HG02610 (cell line): ENCODE results near the gene FAM187B.
"Not testable (repeated sequence)": the region's sequence is repeated elsewhere in the genome, so short reads cannot be mapped to it uniquely, and the experiment has no call there.

ENCODE experiments used
- ATAC-seq: cut with Tn5 transposase; IDR thresholded peaks from one replicate; pipeline ENCODE4 v1.9.1; 2021; ENCODE audit warnings: mild to moderate bottlenecking, moderate library complexity; ENCODE audit not compliant: unreplicated experiment

FAM187B gene

GRCh38 chr19:35262101-35262761, 33.7 kb upstream of the FAM187B start:
- no peak for ATAC-seq

GRCh38 chr19:35261356-35262100, 33.0 kb upstream of the FAM187B start:
- ATAC-seq, result no peak

GRCh38 chr19:35260694-35261304, 32.3 kb upstream of the FAM187B start:
- ATAC-seq, result no peak

DNA sequence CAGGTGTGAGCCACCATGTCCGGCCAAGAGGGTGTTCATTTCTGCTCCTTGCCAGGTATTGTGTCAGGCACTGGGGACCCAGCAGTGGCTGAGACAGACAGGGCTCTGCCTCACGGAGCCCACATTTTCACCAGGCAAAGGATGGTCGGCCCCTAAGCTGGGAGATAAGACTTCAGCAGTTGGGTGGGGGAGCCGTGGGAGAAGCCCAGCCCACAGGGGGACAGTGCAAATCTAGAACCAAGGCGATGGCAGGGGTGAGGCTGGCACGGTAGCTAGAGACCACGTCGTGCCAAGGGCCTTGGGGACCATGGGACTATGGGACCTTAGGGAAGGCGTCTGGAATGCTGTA, 28.5 kb upstream of the FAM187B start:
- ATAC-seq, result no peak

- ATAC-seq, result no peak
These were observed 28.0 kb upstream of the FAM187B start for GRCh38 chr19:35256566-35256965.

DNA sequence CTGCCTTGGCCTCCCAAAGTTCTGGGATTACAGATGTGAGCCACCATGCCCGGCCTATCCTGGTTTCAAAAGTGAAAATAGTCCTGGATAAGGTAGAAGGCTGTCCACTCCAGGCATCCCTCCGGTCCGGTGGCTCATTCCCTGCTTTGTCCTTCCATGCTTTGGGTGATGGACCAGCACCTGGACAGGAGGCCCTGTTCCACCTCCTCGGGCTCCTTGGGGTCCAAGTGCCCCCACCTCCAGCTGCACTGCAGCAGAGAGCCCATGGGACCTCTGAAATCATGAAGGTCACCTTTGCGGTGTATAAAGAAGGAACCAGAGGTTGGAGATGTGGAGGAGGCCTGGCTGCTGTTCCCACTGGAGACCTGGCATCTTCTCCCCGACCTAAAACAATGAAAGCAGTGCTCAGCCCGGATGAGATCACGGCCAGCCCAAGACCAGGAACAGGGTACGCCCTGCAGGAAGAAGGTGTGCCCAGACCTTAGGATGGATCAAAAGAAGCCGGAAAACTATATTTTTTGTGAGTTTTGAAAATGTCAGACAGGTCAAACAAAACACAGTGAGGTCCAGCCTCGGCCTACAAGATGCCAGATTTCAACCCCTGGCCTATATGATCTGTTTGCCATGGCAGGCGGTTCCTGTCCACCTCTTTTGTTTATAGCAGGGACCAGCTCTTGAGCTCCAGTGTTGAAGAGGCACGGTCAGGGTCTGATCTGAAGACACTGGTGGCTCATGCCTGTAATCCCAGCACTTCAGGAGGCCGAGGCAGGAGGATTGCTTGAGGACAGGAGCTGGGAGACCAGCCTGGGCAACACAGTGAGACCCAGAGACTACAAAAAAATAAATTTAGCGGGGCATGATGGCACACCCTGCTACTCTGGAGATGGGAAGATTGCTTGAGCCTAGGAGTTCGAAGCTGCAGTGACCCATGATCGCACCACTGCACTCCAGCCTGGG, 26.1 kb upstream of the FAM187B start:
- no peak for ATAC-seq

- no peak for ATAC-seq
These were observed 25.1 kb upstream of the FAM187B start for GRCh38 chr19:35253316-35254286.

- ATAC-seq, result no peak
These were observed 22.9 kb upstream of the FAM187B start for GRCh38 chr19:35251456-35251855.

DNA sequence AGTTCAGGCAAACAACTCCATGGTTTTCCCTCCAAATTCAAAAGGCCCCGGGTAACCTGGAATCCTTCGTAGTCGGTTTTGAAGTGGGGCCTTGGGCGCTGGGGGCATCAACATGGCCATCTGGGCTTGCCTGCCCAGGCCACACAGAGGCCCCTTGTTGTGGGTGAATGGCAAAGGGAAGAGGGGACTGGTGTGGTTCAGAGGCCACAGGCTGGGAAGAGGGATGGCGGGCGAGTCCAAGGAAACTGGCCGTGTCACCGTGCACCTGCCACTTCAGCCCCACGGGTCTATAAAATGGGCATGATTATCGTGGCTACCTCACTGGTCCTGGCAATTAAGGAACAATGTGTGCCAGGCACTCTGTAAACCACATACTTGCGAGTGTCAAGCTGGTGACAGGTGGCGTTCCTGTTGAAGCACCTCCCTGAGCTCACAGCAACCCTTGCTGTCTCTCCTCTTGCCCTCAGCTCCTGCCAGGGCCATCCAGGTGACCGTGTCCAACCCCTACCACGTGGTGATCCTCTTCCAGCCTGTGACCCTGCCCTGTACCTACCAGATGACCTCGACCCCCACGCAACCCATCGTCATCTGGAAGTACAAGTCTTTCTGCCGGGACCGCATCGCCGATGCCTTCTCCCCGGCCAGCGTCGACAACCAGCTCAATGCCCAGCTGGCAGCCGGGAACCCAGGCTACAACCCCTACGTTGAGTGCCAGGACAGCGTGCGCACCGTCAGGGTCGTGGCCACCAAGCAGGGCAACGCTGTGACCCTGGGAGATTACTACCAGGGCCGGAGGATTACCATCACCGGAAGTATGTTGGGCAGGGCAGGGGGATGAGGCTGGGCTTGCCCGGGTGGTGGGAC, 21.5 kb upstream of the FAM187B start:
- no peak for ATAC-seq

GRCh38 chr19:35249146-35249847, 20.8 kb upstream of the FAM187B start:
- ATAC-seq, result peak; percentile 16

- peak; percentile 76 for ATAC-seq
These were observed 20.0 kb upstream of the FAM187B start, which contains the start of gene LSR for GRCh38 chr19:35248310-35249145. Gene LSR, plus strand, starts transcription at chr19:35249002. Its CDS starts 21 bp downstream, at chr19:35249023.

DNA sequence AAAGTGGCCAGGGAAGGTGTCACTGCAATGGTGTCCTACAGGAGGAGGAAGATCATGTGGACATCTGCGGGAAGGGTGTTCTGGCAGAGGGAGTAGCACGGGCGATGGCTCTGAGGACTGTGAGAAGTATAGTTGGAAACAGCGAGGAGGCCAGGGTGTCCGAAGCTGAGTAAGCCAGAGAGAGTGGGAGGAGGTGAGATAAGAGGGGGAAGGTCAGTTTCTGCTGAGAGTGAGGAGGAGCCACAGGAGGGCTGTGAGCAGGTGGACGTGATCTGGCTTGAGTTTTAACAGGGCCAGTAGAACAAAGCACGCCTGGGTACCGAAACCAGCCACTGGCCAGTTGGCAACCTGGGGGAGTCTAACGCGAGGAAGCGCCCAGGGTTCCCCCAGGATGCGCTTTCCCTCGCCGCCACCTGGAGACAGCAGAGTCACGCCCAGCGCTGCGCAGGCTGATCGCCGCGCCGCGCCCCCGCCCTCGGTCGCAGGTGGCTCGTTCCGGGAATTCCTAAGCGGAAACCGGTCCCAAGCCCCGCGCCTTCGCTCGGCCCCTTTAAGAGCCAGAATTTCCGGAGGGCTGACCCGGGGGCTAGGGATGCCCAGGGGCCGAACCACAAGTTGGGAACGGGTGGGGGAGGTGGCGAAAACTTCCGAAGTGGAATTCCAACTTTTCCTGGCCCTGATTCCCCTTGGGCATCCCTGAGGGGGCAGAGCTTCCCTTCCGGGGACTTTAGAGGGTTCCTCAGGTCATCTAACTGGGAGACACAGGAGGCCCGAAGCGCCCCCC, 19.2 kb upstream of the FAM187B start:
- ATAC-seq, result peak; percentile 31

GRCh38 chr19:35246466-35247092, 18.0 kb upstream of the FAM187B start:
- no peak for ATAC-seq

GRCh38 chr19:35241417-35241816, 12.9 kb upstream of the FAM187B start:
- ATAC-seq, result no peak

GRCh38 chr19:35240327-35240726, 11.8 kb upstream of the FAM187B start:
- no peak for ATAC-seq

DNA sequence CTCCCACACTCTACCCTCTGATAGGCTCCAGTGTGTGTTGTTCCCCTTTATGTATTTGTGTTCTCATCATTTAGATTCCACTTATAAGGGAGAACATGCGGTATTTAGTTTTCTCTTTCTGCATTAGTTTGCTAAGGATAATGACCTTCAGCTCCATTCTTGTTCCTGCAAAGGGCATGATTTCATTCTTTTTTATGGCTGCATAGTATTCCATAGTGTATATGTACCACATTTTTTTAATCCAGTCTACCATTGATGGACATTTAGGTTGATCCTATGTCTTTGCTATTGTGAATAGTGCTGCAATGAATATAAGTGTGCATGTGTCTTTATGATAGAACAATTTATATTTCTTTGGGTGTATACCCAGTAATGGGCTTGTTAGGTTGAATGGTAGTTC, 11.1 kb upstream of the FAM187B start:
- not testable (repeated sequence) for ATAC-seq
